Thyroid gland (tissue), 4 donors: ENCODE data around the gene TRABD2B. TPM values are rescaled to one million over a fixed set of nuclear protein-coding genes. Genes with fewer than 3 reads are reported as not detected.

Experiments
- DNase-seq, 2 donors: peaks; one replicate each; pipeline ENCODE4 v3.0.0-alpha.2; 2019
- H3K27ac ChIP-seq, 3 donors: fragments of 200-600 bp; sonication (generic); 1 replicate in 2 of 3; 2 replicates in 1 of 3; pipeline ENCODE4 v1.5.1; 2016 to 2019; ENCODE audit warnings: mild to moderate bottlenecking in 1 of 3, moderate library complexity in 1 of 3
- H3K27me3 ChIP-seq: fragments of 200-600 bp; sonication (generic); one replicate; pipeline ENCODE4 v1.5.1; 2019
- H3K36me3 ChIP-seq, 2 donors: fragments of 200-600 bp; sonication (generic); one replicate each; pipeline ENCODE4 v1.5.1; 2016 to 2019
- H3K4me1 ChIP-seq, 2 donors: fragments of 200-600 bp; sonication (generic); one replicate each; pipeline ENCODE4 v1.5.1; 2017 to 2019
- H3K4me3 ChIP-seq, 3 donors: fragments of 200-600 bp; sonication (generic); replicated peaks in 1 of 3; 1 replicate in 2 of 3; 2 replicates in 1 of 3; pipeline ENCODE4 v1.5.1; 2016; ENCODE audit warnings: mild to moderate bottlenecking in 1 of 3
- H3K9me3 ChIP-seq: fragments of 200-600 bp; sonication (generic); one replicate; pipeline ENCODE4 v1.5.1; 2017
- POLR2A ChIP-seq, 2 donors: fragments of 450-650 bp; IDR thresholded peaks; one replicate each; pipeline ENCODE4 v1.6.1; 2017; ENCODE audit warnings: antibody characterized with exemption in 2 of 2, mild to moderate bottlenecking in 2 of 2, moderate library complexity in 1 of 2
- WGBS, 2 donors: methylation state at CpG; one replicate each; pipeline ENCODE4 v1.1.5; 2017; 5-methylcytosine and 5-hydroxymethylcytosine counted together
- intact Hi-C: fragments of 100-400 bp; cut with DNase I; formaldehyde crosslinking; loops from one replicate; pipeline ENCODE4 v1.15.1; 2023
- total RNA-seq, 4 donors: library from RNA; depleted of rRNA; stranded (reverse); fragments of >200 nt; gene quantifications; one replicate each; pipeline ENCODE4 v1.2.3, GENCODE V29; 2016
- TF ChIP-seq, protein P1 (sequence below), 6 experiments: fragments of 200-600 bp in 3 of 6; fragments of 450-650 bp in 3 of 6; sonication (generic) in 3 of 6; IDR thresholded peaks; one replicate each; pipeline ENCODE4 v1.5.1; 2016 to 2019; ENCODE audit warnings: antibody characterized with exemption in 6 of 6, mild to moderate bottlenecking in 2 of 6, inconsistent platforms in 1 of 6, moderate library complexity in 1 of 6

The TRABD2B gene
- total RNA-seq, 4 donors from 2014 or later = 0.34 to 1.1 (median 0.63) TPM

- 64 to 80% methylated on average over 7 of the region's 7 CpGs for WGBS, 2 donors
- intact Hi-C loops = no loop called here
These were observed 111.0 kb downstream of the TRABD2B start for GRCh38 chr1:47886141-47886540.

DNA sequence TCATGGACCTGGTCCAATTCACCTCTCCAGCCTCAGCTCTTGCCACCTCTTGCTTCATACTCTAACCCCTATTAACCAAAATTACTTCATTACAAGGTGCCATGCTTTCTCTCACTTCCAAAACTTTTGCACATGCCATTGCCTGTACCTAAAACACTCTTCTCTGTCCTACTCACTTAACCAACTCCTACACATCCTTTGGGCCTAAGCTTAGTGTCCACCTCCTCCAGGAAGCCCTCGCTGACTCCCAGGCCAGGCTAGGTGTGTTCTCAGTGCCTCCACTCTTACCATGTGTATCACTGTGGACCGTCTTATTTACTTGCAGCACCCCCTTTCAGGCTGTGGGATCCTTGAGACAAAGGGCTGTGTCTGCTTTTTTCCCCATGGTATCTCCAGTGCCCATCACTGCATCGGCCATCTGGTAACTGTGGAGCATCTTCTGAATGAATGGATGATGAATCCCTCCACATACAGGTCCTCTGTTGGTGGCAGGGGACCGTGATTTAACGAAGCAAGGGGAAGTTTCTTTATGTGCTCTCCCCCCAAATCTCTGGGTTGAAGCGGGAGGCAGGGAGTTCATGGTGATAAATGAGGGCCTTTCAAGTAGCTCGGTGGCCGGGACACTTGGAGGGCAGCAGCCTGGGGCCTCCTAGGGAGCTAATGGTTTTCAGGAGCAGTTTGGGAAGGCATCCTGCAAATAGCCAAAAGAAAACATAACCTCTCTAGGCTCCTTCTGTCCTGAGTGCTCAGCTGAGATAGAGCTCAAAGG, 111.9 kb downstream of the TRABD2B start:
- no peak overlapping the region for H3K27ac ChIP-seq
- H3K4me1 ChIP-seq = no peaks in the 10 kb centered on the region
- no peaks in the 10 kb centered on the region for H3K36me3 ChIP-seq
- intact Hi-C loops = no loop called here
- no peak for DNase-seq
- no peaks in the 10 kb centered on the region for H3K9me3 ChIP-seq
- H3K27me3 ChIP-seq = no peaks in the 10 kb centered on the region
- whole genome bisulfite sequencing, 2 donors = 75 to 81% methylated on average over 8 of the region's 8 CpGs
- TF ChIP-seq, protein P1, sequence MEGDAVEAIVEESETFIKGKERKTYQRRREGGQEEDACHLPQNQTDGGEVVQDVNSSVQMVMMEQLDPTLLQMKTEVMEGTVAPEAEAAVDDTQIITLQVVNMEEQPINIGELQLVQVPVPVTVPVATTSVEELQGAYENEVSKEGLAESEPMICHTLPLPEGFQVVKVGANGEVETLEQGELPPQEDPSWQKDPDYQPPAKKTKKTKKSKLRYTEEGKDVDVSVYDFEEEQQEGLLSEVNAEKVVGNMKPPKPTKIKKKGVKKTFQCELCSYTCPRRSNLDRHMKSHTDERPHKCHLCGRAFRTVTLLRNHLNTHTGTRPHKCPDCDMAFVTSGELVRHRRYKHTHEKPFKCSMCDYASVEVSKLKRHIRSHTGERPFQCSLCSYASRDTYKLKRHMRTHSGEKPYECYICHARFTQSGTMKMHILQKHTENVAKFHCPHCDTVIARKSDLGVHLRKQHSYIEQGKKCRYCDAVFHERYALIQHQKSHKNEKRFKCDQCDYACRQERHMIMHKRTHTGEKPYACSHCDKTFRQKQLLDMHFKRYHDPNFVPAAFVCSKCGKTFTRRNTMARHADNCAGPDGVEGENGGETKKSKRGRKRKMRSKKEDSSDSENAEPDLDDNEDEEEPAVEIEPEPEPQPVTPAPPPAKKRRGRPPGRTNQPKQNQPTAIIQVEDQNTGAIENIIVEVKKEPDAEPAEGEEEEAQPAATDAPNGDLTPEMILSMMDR (IDR thresholded peaks at IDR 0.05) = no peak
- no peak for TF ChIP-seq POLR2A (IDR thresholded peaks at IDR 0.05)
- no peak overlapping the region for H3K4me3 ChIP-seq

More at GRCh38 chr1:47886141-47886540, 111.0 kb downstream of the TRABD2B start:
- Histone ChIP-seq H3K4me1 (no peaks in the 10 kb centered on the region), H3K36me3 (no peaks in the 10 kb centered on the region), H3K4me3 (no peak overlapping the region), H3K27me3 (no peaks in the 10 kb centered on the region), H3K9me3 (no peaks in the 10 kb centered on the region), H3K27ac (no peak overlapping the region)
- no peak for DNase-seq
- TF ChIP-seq POLR2A (IDR thresholded peaks at IDR 0.05) = no peak
- TF ChIP-seq, protein P1 (IDR thresholded peaks at IDR 0.05) = no peak

- intact Hi-C loops = no loop called here
- Histone ChIP-seq H3K27me3 (no peaks in the 10 kb centered on the region), H3K9me3 (no peaks in the 10 kb centered on the region), H3K27ac (no peak overlapping the region), H3K4me1 (no peaks in the 10 kb centered on the region), H3K36me3 (no peaks in the 10 kb centered on the region), H3K4me3 (no peak overlapping the region)
- DNase-seq = no peak
- 92 to 100% methylated on average over 1 of the region's 1 CpG for WGBS, 2 donors
- TF ChIP-seq, protein P1 (IDR thresholded peaks at IDR 0.05) = no peak
- TF ChIP-seq POLR2A (IDR thresholded peaks at IDR 0.05) = no peak
These were observed 113.2 kb downstream of the TRABD2B start for GRCh38 chr1:47883963-47884362.

DNA sequence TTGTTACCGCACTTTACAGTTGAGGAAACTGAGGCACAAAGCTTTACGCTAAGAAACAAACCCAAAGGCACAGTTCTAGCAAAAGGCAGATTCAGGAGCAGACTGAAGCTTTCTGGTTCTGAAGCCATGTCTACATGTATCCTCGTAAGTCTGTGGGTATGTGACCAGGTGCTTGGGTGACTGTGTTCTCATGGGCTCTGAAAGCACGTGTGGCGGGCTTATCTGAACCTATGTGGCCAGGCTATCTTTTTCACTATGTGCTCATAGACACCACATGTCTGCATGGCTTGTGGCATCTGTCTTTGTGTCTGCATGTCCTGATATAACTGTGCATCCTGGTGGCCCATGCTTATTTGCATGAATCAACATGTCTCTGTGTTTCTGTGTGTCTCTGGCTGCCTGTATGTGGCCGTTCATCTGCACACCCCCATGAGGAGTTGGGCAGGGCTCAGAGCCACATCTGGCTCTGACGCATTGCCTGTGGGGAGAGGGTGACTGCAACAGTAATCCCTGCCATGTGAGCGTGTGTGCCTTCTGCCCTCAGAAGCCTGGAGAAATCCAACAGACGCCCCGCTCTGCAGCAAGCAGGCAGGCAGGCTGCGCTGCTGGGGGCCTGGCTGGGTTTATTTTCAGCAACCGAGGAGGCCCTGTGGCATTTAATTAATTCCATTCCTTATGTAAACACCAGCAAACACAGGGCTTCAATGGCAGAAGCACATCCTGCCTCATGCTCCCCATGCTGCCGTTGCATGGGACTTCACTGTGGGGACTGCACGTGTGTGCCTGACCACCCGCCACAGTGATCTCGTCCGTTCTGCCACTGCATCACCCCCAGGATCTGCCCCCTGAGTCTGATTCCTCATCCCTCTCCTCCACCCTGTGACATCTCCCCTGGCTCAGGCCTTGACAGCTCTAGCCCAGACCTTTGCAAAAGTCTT, 115.4 kb downstream of the TRABD2B start:
- no peaks in the 10 kb centered on the region for H3K36me3 ChIP-seq
- H3K27me3 ChIP-seq = no peaks in the 10 kb centered on the region
- peaks cover 0 to 3% of the 10 kb centered on the region in 2 donors for H3K4me1 ChIP-seq
- H3K9me3 ChIP-seq = no peaks in the 10 kb centered on the region
- TF ChIP-seq, protein P1 (IDR thresholded peaks at IDR 0.05) = no peak
- no peak for TF ChIP-seq POLR2A (IDR thresholded peaks at IDR 0.05)
- H3K4me3 ChIP-seq = no peak overlapping the region
- intact Hi-C loops = no loop called here
- 84 to 92% methylated on average over 11 to 16 of the region's 17 CpGs for WGBS, 2 donors
- no peak for DNase-seq
- H3K27ac ChIP-seq = no peak overlapping the region
